Esophagus squamous epithelium (tissue), 4 donors: ENCODE data around the gene BCL7A.

ENCODE experiments used
- CTCF ChIP-seq, 6 experiments: fragments of 450-650 bp in 4 of 6; fragments of 200-600 bp in 2 of 6; sonication (generic) in 2 of 6; IDR thresholded peaks; one replicate each; pipeline ENCODE4 v1.5.1; 2016 to 2019; ENCODE audit warnings: antibody characterized with exemption in 6 of 6, mild to moderate bottlenecking in 4 of 6, moderate library complexity in 4 of 6
- POLR2A ChIP-seq, 4 donors: fragments of 450-650 bp; IDR thresholded peaks; one replicate each; pipeline ENCODE4 v1.6.1; 2017; ENCODE audit warnings: antibody characterized with exemption in 4 of 4, mild to moderate bottlenecking in 4 of 4, moderate library complexity in 3 of 4

GRCh38 chr12:122086641-122087285 is 65.1 kb downstream of the BCL7A start:
- no peak for TF ChIP-seq CTCF (IDR thresholded peaks at IDR 0.05)
- TF ChIP-seq POLR2A (IDR thresholded peaks at IDR 0.05) = no peak
